ENCODE results near the gene GALNTL6. TPM values are rescaled to one million over a fixed set of nuclear protein-coding genes. Genes with fewer than 3 reads are reported as not detected.

Gene GALNTL6
- total and polyA plus RNA-seq, 2 donors (not counting 1 experiment from before 2014, with no cell fraction given), result not detected

GRCh38 chr4:173025131-173025530, 1211.9 kb downstream of the GALNTL6 start:
- H3K4me1 ChIP-seq (ENCODE audit: control insufficient read depth, extremely low read depth, insufficient read depth, low read length), result no peaks in the 10 kb centered on the region
- no peaks in the 10 kb centered on the region for H3K79me2 ChIP-seq (ENCODE audit: control insufficient read depth, insufficient read depth, low read length)
- H3K4me3 ChIP-seq (replicated peaks in 1 of 4; ENCODE audit: control extremely low read depth in 1 of 4, insufficient read depth in 1 of 4, low read depth in 3 of 4, low read length in 4 of 4), result no peak overlapping the region
- no peak for TF ChIP-seq EZH2 (IDR thresholded peaks at IDR 0.05; ENCODE audit: low read length, missing control alignments)
- TF ChIP-seq, protein P1, sequence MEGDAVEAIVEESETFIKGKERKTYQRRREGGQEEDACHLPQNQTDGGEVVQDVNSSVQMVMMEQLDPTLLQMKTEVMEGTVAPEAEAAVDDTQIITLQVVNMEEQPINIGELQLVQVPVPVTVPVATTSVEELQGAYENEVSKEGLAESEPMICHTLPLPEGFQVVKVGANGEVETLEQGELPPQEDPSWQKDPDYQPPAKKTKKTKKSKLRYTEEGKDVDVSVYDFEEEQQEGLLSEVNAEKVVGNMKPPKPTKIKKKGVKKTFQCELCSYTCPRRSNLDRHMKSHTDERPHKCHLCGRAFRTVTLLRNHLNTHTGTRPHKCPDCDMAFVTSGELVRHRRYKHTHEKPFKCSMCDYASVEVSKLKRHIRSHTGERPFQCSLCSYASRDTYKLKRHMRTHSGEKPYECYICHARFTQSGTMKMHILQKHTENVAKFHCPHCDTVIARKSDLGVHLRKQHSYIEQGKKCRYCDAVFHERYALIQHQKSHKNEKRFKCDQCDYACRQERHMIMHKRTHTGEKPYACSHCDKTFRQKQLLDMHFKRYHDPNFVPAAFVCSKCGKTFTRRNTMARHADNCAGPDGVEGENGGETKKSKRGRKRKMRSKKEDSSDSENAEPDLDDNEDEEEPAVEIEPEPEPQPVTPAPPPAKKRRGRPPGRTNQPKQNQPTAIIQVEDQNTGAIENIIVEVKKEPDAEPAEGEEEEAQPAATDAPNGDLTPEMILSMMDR (conservative IDR thresholded peaks at IDR 0.05 in 1 of 2, IDR thresholded peaks at IDR 0.05 in 1 of 2; ENCODE audit: low read depth in 1 of 2, low read length in 2 of 2), result peak; percentile 71 to 79
- DNase-seq (ENCODE audit: low read depth in 2 of 2), result peak; percentile 68 to 85
- H3K27me3 ChIP-seq (ENCODE audit: control insufficient read depth, insufficient read depth, low read length), result no peaks in the 10 kb centered on the region
- H3K4me2 ChIP-seq (ENCODE audit: extremely low read depth, insufficient read depth, low read length), result no peak overlapping the region
- H3K9ac ChIP-seq (ENCODE audit: insufficient read depth, low read length), result no peak overlapping the region
- no peaks in the 10 kb centered on the region for H3K36me3 ChIP-seq (ENCODE audit: control insufficient read depth, insufficient read depth, low read length)
- H4K20me1 ChIP-seq (ENCODE audit: control insufficient read depth, extremely low read depth, insufficient read depth, low read length), result no peaks in the 10 kb centered on the region
- no peaks in the 10 kb centered on the region for H3K9me3 ChIP-seq (ENCODE audit: control insufficient read depth, insufficient read depth, low read depth, low read length)
- no peak overlapping the region for H2AFZ ChIP-seq (ENCODE audit: low read length)
- no peak overlapping the region for H3K27ac ChIP-seq (ENCODE audit: insufficient read depth, low read length)

DNA sequence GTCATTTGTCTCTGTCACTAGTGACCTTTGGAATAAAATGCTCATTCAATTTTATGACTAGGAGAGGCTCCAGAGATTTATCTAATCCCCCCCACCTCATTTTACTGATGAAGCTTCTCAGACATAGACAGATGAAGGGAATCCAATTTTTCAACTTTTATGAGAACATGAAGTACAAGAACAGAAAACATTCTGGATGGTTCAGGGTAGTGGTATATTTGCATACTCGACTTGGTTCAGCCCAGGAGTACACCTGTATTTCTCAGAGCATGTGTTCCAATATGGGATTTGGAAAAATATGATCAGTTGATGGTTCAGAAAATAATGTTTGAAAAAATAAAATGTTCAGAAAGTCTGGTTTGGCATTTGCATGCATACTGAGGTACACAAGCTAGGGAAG, 1224.0 kb downstream of the GALNTL6 start:
- TF ChIP-seq EZH2 (IDR thresholded peaks at IDR 0.05; ENCODE audit: low read length, missing control alignments), result no peak
- TF ChIP-seq, protein P1 (conservative IDR thresholded peaks at IDR 0.05 in 1 of 2, IDR thresholded peaks at IDR 0.05 in 1 of 2; ENCODE audit: low read depth in 1 of 2, low read length in 2 of 2), result no peak
- Histone ChIP-seq H3K27me3 (ENCODE audit: control insufficient read depth, insufficient read depth, low read length) (peaks cover 12% of the 10 kb centered on the region), H3K4me3 (replicated peaks in 1 of 4; ENCODE audit: control extremely low read depth in 1 of 4, insufficient read depth in 1 of 4, low read depth in 3 of 4, low read length in 4 of 4) (no peak overlapping the region), H2AFZ (ENCODE audit: low read length) (no peak overlapping the region), H3K9ac (ENCODE audit: insufficient read depth, low read length) (no peak overlapping the region), H3K9me3 (ENCODE audit: control insufficient read depth, insufficient read depth, low read depth, low read length) (no peaks in the 10 kb centered on the region), H3K27ac (ENCODE audit: insufficient read depth, low read length) (no peak overlapping the region), H3K79me2 (ENCODE audit: control insufficient read depth, insufficient read depth, low read length) (no peaks in the 10 kb centered on the region), H4K20me1 (ENCODE audit: control insufficient read depth, extremely low read depth, insufficient read depth, low read length) (no peaks in the 10 kb centered on the region), H3K4me2 (ENCODE audit: extremely low read depth, insufficient read depth, low read length) (no peak overlapping the region), H3K4me1 (ENCODE audit: control insufficient read depth, extremely low read depth, insufficient read depth, low read length) (no peaks in the 10 kb centered on the region), H3K36me3 (ENCODE audit: control insufficient read depth, insufficient read depth, low read length) (no peaks in the 10 kb centered on the region)
- DNase-seq (ENCODE audit: low read depth in 2 of 2), result no peak

DNA sequence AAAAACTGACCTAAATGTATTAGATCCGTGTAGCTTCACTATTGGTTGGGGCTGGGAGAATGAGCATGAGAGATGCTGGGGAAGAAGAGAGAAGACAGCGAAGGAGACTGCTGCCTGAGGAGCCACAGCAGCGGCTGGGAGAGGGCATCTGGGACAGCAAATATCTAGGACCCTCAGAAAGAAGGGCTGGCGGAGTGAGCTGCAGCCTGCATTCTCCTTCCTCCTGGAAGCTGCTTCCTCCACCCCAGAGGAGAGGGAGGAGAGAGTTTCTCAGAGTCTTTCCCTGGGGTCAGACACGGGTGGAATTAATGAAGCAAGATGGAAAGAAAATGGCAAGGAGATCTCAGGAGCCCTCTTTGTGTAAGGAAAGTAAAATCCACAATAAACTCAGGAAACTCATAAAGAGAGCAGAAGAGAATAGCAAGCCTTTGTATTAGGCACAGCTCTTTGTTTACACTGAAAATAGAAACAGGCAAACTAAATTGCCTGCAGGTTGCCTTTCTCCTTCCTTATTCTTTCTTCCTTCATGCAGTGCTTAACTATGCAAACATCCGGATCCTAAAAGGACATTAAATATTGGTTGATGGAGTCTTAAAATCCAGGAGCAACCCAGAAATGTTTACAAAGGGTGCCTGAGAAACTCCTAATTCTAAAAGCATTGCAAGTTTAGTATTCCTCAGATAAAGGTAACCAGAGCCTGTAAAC, 1225.1 kb downstream of the GALNTL6 start:
- no peak for TF ChIP-seq EZH2 (IDR thresholded peaks at IDR 0.05; ENCODE audit: low read length, missing control alignments)
- TF ChIP-seq, protein P1 (conservative IDR thresholded peaks at IDR 0.05 in 1 of 2, IDR thresholded peaks at IDR 0.05 in 1 of 2; ENCODE audit: low read depth in 1 of 2, low read length in 2 of 2), result no peak
- no peak for DNase-seq (ENCODE audit: low read depth in 2 of 2)

More for the DNA sequence above, 1225.1 kb downstream of the GALNTL6 start:
- Histone ChIP-seq H3K9me3 (ENCODE audit: control insufficient read depth, insufficient read depth, low read depth, low read length) (no peaks in the 10 kb centered on the region), H4K20me1 (ENCODE audit: control insufficient read depth, extremely low read depth, insufficient read depth, low read length) (no peaks in the 10 kb centered on the region), H3K79me2 (ENCODE audit: control insufficient read depth, insufficient read depth, low read length) (no peaks in the 10 kb centered on the region), H3K9ac (ENCODE audit: insufficient read depth, low read length) (no peak overlapping the region), H3K4me3 (replicated peaks in 1 of 4; ENCODE audit: control extremely low read depth in 1 of 4, insufficient read depth in 1 of 4, low read depth in 3 of 4, low read length in 4 of 4) (no peak overlapping the region), H3K27me3 (ENCODE audit: control insufficient read depth, insufficient read depth, low read length) (peaks cover 12% of the 10 kb centered on the region), H3K4me1 (ENCODE audit: control insufficient read depth, extremely low read depth, insufficient read depth, low read length) (no peaks in the 10 kb centered on the region), H3K4me2 (ENCODE audit: extremely low read depth, insufficient read depth, low read length) (no peak overlapping the region), H2AFZ (ENCODE audit: low read length) (no peak overlapping the region), H3K27ac (ENCODE audit: insufficient read depth, low read length) (no peak overlapping the region), H3K36me3 (ENCODE audit: control insufficient read depth, insufficient read depth, low read length) (no peaks in the 10 kb centered on the region)
